Activated CD4-positive, alpha-beta T cell treated with anti-CD3 and anti-CD28 coated beads, Interleukin-2, amount 50 U/mL, for 4 hours (primary cell): ENCODE measurements around the gene NFAM1.

ENCODE experiments used
- DNase-seq, 2 experiments: peaks; one replicate each; pipeline ENCODE4 v3.0.0-alpha.2; 2020

Gene NFAM1

GRCh38 chr22:42439021-42439567 is 6.9 kb upstream of the NFAM1 start:
- no peak for DNase-seq

- DNase-seq = no peak
Measured at GRCh38 chr22:42438293-42438650, 6.1 kb upstream of the NFAM1 start.

- peak; percentile 80 for DNase-seq
Measured at GRCh38 chr22:42437488-42438292, 5.5 kb upstream of the NFAM1 start.

GRCh38 chr22:42436404-42436803 is 4.2 kb upstream of the NFAM1 start:
- DNase-seq = no peak

- no peak for DNase-seq
Measured at GRCh38 chr22:42434748-42435425, 2.7 kb upstream of the NFAM1 start.

GRCh38 chr22:42433754-42434682 is 1.8 kb upstream of the NFAM1 start:
- no peak for DNase-seq

- DNase-seq = no peak
Measured at GRCh38 chr22:42432818-42433217, 615 bp upstream of the NFAM1 start.

- DNase-seq = no peak
Measured at GRCh38 chr22:42431401-42432019, 693 bp downstream of the NFAM1 start.

- no peak for DNase-seq
Measured at GRCh38 chr22:42430528-42431125, 1.6 kb downstream of the NFAM1 start.

GRCh38 chr22:42428760-42429159 is 3.4 kb downstream of the NFAM1 start:
- no peak for DNase-seq

GRCh38 chr22:42428025-42428424 is 4.2 kb downstream of the NFAM1 start:
- DNase-seq = no peak

GRCh38 chr22:42427167-42427566 is 5.0 kb downstream of the NFAM1 start:
- DNase-seq = no peak

GRCh38 chr22:42425989-42426355 is 6.2 kb downstream of the NFAM1 start:
- no peak for DNase-seq

GRCh38 chr22:42425337-42425988 is 6.7 kb downstream of the NFAM1 start:
- DNase-seq = no peak

- DNase-seq = no peak
Measured at GRCh38 chr22:42419243-42419881, 12.8 kb downstream of the NFAM1 start.

- no peak for DNase-seq
Measured at GRCh38 chr22:42418811-42419242, 13.4 kb downstream of the NFAM1 start.

GRCh38 chr22:42417645-42418305 is 14.4 kb downstream of the NFAM1 start:
- DNase-seq = no peak

- DNase-seq = no peak
Measured at GRCh38 chr22:42416671-42417230, 15.5 kb downstream of the NFAM1 start.

GRCh38 chr22:42414565-42415303 is 17.5 kb downstream of the NFAM1 start:
- DNase-seq = no peak
